Stimulated activated CD8-positive, alpha-beta memory T cell treated with anti-CD3 and anti-CD28 coated beads, Interleukin-7, amount 100 ng/mL, for 4 hours (primary cell): ENCODE results near the gene MRPL21.

Experiments
- DNase-seq, 2 donors: peaks; one replicate each; pipeline ENCODE4 v3.0.0-alpha.2; 2020; ENCODE audit warnings: low read depth in 2 of 2

The MRPL21 gene

DNA sequence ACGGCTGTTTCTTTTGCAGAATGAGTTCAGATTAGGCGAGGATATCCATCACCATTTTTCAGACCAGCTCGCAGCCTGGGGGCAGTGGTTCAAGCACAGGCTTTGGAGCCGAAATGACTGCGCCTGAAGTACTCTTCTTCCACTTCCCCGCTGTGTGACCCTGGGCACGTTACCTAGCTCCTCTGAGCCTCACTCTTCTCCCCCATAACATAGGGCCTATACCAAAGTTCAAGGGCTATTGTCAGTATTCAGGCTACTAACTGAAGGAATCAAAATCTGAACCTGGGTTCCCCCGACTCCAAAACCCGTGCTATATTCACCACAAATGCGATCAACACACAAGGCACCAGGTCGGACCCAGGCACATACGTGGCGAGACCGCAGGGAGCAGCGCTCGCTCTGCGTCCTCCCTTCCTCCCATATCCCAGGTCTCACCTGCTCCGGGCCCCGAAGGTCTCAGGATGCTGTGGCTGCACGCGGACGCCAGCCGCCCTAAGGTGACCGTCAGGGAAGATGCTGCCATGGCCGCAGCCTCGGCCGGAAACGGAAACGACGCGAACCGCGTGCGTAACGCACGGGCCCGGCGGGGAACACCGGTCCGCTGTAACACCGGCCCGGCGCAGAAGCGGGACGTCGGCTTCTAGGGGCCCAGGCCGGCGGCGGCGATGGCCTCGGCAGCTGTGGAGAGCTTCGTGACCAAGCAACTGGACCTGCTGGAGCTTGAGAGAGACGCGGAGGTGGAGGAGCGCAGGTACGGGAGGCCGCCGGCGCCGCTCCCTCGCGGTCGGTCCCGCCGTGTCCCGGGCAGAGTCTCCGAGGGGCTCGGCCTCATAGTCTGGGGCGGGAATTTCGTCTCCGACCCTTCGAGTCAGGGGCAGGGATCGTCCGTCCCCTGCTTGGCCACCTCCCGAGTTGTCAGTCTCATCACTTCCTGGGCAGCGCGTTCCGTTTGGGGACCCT is at the start of gene MRPL21, which contains the start of gene IGHMBP2:
Gene MRPL21 (minus strand): TSS at position 545 of the 960 bp plus-strand sequence. CDS start 22 bp downstream, at position 523.
Gene IGHMBP2 (plus strand): TSS at position 604 of the 960 bp plus-strand sequence. CDS start 62 bp downstream, at position 666.
- DNase-seq = peak; percentile 67 to 76

DNA sequence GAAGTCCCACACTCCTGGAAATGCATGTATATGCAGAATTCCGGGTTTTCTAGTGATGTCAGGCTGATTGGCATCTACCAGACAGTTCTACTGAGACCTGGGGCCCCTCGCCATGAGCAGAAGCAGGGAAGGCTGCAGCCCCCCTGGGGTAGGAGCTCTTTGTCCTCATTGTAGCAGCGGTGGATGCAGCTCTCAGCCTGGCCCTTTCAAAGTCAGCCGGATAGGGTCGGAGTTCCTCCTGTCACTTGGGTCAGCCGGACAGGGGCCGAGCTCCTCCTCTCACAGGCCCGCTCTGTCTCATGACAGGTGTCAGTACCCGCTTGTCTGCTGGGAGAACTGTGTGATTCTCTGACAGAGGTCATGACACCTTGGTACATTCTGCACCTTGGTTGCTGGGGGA is 47.1 kb upstream of the MRPL21 start:
- no peak for DNase-seq

DNA sequence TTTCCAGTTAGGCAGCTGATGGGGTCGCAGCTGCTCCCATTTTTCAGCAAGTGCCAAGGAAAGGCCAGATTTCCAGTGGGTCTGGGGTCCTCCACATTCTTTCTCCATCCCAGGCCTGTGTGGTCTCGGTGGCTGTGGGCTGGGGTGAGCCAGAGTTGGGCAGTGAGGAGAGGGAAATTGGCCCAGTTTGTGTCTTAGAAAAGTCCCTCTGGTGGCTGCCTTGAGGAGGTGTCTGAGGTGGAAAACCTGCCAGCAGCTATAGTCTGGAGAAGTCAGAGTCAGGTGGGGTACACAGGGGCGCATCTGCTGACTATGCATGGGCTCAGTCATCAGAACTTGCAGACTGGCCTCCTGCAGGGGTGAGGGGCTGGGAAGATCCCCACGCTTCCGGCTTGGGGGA is 46.6 kb upstream of the MRPL21 start:
- no peak for DNase-seq

DNA sequence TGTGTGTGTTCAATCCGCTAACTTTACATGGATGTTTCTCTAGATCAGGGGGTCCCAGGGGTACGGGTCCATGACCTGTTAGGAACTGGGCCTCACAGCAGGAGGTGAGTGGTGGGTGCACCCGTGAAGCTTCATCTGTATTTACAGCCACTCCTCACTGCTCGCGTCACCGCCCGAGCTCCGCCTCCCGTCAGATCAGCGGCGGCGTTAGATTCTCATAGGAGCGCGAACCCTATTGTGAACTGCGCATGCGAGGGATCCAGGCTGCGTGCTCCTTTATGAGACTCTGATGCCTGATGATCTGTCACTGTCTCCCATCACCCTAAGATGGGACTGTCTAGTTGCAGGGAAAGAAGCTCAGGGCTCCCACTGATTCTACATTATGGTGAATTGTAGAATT is 45.3 kb upstream of the MRPL21 start:
- no peak for DNase-seq

DNA sequence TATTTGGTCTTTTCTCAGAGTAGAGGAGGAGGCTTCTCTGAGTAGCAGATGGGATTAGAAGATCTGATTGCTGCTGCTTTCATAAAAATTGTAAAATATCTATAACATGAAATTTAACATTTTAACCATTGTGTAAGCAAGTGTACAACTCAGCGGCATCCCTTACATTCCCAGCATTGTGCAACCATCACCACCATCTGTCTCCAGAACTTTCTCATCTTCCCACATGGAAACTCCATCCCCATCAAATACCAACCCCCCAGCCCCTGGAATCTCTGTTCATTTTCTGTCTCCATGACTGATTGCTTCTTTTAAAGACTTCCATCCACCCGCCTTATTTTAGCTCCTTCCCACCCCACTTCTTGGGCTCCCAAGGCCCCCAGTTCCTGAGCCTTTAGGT is 44.9 kb upstream of the MRPL21 start:
- DNase-seq = no peak

DNA sequence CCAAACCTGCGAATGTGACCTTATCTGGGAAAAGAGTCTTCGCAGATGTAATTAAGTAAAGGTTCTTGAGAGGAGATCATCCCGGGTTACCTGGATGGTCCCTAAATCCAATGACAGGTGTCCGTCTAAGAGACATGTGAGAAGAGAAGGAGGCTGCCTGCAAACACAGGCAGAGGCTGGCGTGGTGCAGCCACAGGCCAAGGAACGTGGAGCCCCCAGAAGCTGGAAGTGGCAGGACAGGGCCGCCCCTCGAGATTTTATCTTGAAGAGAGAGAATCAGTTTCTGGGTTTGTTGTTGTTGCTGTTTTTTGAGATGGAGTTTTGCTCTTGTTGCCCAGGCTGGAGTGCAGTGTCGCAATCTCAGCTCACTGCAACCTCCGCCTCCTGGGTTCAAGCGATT is 43.5 kb upstream of the MRPL21 start:
- DNase-seq = no peak

DNA sequence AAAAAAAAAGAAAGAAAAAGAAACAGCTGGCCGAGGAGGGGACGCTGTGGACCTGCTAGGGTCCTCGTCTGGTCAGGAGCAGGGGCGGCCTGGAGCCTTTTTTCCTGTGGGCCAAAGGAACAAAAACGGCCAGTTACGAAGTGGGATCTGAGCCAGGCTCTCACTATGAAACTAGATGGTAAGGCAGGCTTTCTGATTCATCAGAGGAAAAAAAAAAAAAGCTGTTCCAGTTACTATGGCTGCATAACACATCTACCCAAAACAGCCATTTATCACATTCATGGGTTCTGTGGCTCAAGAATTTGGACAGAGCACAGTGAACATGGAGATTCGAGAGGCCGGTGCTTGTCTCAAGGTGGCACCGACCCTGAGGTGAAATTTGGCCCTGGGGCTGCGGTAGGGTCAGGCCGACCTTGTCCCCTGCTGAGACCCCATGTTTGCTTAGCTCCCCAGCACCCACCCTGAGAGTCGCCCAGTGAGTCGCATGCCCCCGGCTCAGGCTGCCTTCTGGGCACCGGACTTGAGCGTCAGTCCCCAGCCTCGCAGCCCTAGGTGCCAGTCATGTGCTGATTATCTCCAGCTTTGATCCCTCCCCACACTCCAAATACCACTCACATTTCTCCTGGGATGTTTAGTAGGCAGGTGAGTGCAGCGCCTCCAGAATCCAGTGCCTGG is 42.9 kb upstream of the MRPL21 start:
- no peak for DNase-seq

DNA sequence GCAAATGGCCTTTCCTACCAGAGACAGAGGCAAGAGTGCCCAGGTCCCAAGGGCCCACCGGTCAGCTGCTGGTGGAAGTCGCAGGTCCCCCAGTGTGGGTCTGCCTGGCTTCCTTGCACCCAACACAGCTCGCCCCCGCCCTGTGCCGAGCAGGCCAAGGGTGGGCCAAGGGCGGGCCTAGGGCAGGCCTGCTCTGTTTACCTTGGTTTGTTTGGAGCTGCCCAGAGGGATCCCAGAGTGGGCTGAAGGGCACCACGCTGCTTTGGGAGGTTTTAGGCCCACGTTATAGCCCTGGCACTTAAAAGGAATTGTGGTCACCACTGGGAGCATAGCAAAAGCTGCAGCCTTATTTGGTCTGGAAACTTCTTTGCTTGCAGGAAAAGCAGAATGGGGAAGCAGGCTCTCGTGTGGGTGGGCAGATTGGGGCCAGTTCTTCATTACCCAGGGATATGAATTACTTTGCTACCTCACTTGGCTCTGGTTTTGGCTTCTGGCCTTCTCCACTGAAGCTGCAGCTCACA is 39.2 kb upstream of the MRPL21 start:
- DNase-seq = no peak

DNA sequence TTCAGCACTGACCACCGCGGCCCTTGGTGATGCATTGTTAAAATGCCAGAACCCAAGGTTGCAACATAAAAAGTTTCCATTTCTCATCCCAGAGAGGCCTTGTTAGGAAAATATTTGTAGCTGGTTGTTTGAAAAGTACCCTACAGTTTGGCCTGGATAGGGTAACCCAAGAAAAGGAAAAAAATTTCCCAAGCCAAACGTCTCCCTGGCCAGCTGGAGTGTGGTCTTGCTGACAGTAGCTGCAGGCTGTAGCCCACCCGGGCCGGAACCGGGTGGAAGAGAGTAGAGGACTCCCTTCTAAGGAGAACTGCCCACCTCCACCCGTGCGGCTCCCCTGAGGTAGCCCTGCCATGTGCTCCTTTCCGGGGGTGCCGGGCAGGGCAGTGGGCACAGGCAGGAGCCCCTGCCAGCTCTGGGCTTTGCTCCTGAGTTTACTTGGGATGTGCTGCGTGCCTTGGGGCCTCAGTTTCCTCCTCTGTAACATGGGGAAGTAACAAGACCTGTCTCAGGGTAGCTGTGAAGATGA is 38.5 kb upstream of the MRPL21 start:
- no peak for DNase-seq

DNA sequence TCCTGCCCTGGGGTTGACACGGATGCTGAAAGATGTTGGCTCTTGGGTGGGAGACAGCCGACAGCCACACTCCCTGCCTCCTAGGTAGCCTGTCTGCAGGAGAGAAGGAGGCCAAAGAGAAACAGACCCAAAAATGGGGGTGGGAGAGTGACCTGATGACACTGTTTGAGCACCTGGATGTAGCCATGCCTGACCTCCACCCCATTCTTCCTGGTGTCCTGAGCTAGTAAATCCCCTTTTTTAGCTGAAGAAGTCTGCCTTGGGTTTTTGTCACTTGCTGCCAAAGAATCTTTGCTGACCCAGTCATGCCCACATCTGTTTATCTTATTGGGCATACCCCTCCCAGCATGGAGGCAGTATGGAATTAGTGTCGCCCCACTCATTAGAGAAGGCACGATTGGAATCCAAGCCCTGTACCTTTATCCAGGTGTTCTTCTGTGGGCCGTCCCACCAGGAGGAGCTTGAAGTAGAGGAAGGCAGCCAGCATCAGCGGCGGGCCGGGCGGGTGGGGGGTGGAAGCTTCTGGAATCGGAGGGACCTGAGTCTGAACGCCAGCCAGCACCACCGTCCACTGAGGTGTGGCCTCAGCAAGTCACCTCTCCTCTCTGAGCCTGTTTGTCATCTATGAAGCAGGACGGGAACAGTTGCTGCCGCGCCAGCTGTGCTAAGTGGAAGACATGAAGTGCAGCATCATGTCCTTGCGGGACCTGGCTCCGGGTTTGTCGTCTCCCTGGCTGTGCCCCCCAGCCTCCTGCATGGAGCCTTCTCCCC is 37.9 kb upstream of the MRPL21 start:
- no peak for DNase-seq

DNA sequence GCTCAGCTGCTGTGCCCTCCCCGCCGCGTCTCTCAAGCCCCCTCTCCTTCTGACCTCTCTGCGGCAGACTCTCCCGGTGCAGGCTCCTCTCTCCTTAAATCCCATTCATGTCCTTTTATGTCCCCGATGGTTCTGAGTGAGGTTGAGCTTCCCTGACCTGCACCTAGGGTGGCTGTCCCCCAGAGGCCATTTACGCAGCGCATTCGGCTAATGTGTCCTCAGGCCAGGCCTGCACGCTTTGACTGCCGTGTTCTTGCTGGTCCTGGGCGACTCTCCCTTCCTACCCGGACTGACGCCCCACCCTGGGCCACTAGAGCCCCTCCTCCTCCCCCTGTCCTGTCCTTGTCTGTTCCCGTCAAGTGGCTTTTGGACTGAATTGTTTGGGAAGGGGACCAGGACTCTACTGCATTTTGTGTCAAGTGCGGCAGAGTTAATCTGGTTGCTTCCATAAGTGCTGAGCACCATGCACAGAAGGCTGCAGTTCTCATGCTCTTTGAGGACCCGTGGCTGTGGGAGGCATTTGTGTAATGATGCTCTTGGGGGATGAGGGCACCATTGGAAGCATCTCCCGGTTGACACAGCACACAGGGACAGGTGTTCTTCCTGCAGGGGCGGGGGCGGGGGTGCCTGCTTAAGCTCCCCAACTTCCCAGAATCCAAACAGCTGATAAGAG is 37.2 kb upstream of the MRPL21 start:
- DNase-seq = no peak

DNA sequence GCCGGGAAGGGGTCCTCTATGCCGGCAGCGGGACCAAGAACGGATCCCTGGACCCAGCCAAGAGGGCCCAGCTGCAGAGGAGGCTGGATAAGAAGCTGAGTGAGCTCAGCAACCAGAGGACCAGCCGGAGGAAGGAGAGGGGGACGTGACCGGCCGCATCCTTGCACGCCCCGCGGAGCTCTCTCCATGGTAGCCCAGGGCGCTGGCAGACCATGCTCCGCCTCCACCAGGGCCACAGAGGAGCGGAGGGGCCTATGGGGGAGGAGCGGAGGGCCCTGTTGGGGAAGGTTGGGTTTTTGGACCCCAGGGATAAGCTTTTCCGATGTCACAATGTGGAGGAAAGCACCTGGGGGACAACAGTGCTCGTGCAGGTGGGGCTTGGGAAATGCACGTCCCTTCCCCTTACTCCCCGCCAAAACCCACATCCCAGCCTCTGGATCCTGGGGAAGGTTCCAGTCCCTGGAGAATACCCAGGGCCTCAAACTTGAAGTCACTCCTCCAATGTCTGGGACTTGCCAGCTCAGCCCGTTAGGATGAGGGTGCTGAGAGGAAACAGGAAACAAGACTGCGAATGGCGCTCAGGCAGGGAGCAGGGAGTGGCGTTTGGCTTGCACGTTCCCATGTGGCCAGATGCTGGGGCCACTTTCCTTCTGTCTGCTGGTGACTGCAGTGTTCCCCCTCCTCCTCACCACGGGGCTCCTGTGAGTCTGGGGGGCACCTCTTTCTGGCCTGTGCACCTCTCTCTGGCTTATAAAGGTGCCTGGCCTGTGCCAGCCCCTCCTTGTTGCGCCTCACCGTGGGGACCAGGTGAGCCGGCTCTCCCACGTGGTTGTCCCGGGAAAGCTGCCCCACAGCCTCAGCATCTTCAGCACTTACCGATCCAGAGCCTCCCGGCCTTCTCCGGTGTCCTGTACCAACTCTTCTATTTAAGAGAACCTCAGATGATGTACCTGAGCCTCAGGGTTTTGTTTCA is 36.2 kb upstream of the MRPL21 start:
- no peak for DNase-seq

DNA sequence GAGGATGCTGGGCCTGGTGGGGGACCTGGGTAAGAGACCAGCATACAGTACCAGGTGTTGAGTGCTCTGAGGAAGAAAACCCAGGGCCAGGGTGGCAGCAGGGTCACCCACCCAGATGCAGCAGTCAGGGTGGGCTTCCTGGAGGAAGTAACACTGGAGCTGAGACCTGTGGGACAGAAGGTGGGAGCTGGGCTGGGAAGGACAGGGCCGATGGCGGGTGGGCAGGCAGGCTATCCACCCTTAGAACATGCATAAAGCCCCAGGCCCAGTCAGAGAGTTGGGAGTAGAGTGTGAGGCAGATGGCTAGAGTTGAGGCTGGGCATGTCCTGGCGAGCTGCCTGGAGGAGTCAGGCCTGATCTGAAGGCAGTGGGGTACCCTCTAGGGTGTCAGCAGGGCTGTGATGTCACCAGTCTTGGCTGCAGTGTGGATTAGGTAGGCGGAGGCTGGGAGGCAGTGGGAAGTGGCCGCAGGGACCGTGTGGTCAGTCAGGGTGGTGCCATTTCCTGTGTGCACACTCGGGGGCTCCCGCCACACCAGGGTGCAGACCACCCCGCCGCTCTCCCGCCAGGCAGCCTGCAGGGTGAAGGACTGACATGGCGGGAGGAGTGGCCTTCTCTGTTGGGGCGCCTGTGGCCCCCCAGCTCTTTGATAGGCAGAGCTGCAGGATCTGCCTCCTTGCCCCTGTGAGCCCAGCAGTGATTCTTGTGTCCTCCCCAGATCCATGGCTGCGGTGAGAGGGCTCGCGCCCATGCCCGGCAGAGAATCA is 35.4 kb upstream of the MRPL21 start:
- no peak for DNase-seq

DNA sequence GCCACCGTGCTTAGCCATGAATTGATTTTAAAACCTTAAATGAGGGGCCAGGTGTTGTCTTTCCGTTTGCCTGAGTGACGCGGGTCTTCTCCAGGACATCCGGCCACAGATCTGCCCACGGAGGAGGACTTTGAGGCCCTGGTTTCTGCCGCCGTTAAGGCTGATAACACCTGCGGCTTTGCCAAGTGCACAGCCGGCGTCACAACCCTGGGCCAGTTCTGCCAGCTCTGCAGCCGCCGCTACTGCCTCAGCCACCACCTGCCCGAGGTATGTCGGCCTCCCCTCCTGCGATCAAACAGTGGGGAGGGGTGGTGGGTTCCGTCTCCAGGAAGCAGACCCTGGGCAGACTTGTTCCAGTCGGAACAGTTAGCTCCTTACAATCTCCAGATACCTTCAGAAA is 34.5 kb upstream of the MRPL21 start:
- DNase-seq = no peak

DNA sequence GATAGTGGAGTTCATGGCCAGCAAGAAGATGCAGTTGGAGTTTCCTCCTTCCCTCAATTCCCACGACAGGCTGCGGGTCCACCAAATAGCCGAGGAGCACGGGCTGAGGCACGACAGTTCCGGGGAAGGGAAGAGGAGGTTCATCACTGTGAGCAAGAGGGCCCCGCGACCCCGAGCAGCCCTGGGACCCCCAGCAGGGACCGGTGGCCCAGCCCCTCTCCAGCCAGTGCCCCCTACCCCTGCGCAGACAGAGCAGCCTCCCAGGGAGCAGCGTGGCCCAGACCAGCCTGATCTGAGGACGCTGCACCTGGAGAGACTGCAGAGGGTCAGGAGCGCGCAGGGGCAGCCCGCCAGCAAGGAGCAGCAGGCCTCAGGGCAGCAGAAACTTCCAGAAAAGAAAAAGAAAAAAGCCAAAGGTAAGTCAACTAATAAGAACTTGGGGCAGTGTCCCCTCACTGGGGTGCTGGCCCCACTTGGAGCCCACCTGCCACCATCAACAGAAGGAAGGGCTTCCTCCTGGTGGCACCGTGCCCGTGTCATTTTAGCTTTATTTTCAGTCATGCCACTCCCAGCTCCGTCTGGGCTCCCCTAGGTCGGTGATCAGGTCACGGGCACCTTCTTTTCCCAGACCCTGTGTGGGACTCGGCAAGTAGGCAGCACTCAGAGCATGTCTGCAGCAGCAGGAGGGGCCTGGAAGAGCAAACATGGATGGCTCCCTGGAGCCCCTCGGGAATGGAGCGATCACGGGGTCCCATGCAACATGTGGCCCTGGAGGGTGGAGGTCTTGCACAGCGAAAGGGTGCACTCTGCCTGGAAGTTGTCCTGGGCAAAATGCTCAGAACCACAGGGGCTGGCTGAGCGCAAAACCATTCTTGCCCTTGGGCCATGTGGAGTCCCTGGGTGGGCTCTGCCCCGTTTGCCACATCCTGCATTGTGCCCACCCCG is 33.3 kb upstream of the MRPL21 start:
- no peak for DNase-seq

DNA sequence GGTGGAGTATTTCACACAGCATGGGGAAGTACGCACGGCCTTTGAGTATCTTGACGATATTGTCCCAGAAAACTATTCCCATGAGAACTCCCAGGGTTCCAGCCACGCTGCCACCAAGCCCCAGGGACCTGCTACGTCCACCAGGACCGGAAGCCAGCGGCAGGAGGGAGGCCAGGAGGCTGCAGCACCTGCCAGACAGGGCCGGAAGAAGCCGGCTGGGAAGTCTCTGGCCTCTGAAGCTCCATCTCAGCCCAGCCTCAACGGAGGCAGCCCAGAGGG is 32.7 kb upstream of the MRPL21 start:
- no peak for DNase-seq

DNA sequence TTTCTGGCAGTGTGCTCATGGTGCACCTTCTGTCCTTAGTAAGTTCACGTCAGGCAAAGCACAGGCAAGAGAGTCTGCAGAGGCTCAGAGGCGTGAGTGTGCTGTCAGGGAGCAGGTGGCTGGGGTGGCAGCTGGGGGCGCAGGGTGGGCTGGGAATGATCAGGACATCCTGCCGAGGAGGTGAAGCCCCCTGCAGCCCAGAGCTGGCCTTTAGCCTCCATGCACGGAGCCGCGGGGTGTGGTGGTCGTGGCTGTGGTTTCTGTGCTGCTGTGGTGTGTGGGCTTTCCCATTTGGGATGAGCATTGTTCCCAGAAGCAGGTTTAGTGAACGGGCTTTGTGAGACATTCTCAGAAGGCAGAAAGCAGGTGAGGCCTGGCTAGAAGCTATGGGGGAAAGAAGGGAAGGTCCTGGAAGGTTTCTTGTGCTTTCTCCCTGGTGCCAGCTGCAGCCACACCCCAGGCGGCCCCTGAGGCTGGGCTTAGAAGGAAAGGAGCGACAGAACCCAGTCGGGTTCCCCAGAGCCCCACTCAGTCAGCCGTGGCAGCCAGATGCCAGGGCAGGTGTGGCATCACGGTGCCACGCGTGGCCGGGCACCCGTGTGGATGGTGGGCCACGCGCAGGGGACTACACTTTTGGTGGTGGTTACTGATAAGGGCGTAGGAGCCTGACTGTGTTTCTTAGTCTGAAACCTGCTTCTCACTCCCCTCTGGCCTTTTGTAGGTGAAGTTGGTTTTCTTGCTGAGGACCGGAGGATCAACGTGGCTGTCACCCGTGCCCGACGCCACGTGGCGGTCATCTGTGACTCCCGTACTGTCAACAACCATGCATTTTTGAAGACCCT is 32.1 kb upstream of the MRPL21 start:
- DNase-seq = no peak
